ENCODE measurements around the gene TNFSF13. TPM values are rescaled to one million over a fixed set of nuclear protein-coding genes. Genes with fewer than 3 reads are reported as not detected.

Gene TNFSF13
- polyA plus RNA-seq, 1 donor from 2014 or later = 0.15 TPM

DNA sequence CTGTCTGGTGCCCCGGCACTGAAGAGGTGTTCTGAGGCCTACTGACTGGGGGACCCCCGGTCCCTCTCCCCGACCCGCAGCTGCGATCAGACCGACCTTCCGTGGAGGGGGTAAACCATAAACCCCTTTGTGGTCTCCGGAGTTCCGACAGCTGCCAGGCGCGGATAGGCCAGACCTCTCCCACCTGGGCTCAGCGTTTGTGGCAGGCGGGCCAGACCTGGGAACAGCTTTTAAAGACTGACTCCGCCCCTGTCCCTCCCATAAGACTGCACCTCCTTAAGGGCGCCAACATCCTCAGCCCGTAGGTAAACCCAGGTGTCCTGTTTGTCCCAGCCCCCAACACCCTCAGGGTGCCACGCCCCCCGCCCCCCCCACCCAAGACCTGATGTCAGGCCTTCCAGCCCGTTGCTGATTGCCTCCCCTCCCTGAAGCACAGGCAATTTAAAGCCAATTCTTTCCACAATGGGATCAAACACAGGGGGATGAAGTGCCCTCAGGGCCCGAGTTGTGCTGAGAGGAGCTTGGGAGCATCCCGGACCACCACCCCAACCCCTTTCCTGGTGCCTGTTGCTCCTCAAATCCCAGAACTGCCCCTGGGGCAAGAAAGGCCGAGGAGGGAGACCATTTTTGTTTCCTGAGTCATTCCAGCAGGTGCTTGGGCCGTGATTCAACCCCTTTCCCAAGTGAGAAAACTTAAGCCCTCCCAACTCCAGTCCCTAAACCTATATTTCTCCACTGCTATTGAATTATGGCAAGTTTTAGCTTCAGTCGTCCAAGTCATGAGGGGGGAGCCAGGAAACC is 31.5 kb downstream of the TNFSF13 start, which contains the start of gene SOX15:
Gene SOX15 (minus strand): TSS at position 204 of the 801 bp plus-strand sequence. CDS start 418 bp downstream, outside the sequence.
- no peak for TF ChIP-seq POLR2AphosphoS5 (IDR thresholded peaks at IDR 0.05)
- no peak for TF ChIP-seq MXI1 (conservative IDR thresholded peaks at IDR 0.05; ENCODE audit: poor library complexity, severe bottlenecking)
- TF ChIP-seq RAD21 (conservative IDR thresholded peaks at IDR 0.05) = no peak
- TF ChIP-seq, protein P1, sequence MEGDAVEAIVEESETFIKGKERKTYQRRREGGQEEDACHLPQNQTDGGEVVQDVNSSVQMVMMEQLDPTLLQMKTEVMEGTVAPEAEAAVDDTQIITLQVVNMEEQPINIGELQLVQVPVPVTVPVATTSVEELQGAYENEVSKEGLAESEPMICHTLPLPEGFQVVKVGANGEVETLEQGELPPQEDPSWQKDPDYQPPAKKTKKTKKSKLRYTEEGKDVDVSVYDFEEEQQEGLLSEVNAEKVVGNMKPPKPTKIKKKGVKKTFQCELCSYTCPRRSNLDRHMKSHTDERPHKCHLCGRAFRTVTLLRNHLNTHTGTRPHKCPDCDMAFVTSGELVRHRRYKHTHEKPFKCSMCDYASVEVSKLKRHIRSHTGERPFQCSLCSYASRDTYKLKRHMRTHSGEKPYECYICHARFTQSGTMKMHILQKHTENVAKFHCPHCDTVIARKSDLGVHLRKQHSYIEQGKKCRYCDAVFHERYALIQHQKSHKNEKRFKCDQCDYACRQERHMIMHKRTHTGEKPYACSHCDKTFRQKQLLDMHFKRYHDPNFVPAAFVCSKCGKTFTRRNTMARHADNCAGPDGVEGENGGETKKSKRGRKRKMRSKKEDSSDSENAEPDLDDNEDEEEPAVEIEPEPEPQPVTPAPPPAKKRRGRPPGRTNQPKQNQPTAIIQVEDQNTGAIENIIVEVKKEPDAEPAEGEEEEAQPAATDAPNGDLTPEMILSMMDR (IDR thresholded peaks at IDR 0.05; ENCODE audit: poor library complexity, severe bottlenecking) = no peak
- no peak for TF ChIP-seq EZH2 (IDR thresholded peaks at IDR 0.05; ENCODE audit: borderline replicate concordance, insufficient read depth, low read length, poor library complexity, severe bottlenecking)
- no peak for TF ChIP-seq REST (IDR thresholded peaks at IDR 0.05; ENCODE audit: borderline replicate concordance)
- no peak for TF ChIP-seq EP300 (conservative IDR thresholded peaks at IDR 0.05; ENCODE audit: poor library complexity, severe bottlenecking)
- TF ChIP-seq SMC3 (conservative IDR thresholded peaks at IDR 0.05; ENCODE audit: poor library complexity) = no peak
- TF ChIP-seq TAF1 (IDR thresholded peaks at IDR 0.05; ENCODE audit: low read depth) = no peak
- Histone ChIP-seq H2AFZ (ENCODE audit: low read depth, low read length) (no peak within 1 kb of the TSS), H3K4me2 (ENCODE audit: low read length) (no peak within 1 kb of the TSS), H3K36me3 (ENCODE audit: insufficient read depth, low read length) (peaks cover 7% of the 10 kb centered on the region), H3K4me3 (ENCODE audit: low read length) (peak within 1 kb of the TSS; percentile 38), H3K79me2 (replicated peaks; ENCODE audit: insufficient read depth, low read length) (no peaks in the 10 kb centered on the region), H3K27me3 (ENCODE audit: insufficient read depth, low read depth, low read length) (no peaks in the 10 kb centered on the region), H4K20me1 (ENCODE audit: insufficient read depth) (no peaks in the 10 kb centered on the region), H3K27ac (ENCODE audit: low read length) (no peak within 1 kb of the TSS), H3K9me2 (ENCODE audit: insufficient read depth, low read length) (no peaks in the 10 kb centered on the region), H3K9ac (ENCODE audit: low read length) (no peak within 1 kb of the TSS), H3K9me3 (ENCODE audit: low read length) (no peaks in the 10 kb centered on the region), H3F3A (ENCODE audit: insufficient read depth, low read length, poor library complexity, severe bottlenecking) (no peaks in the 10 kb centered on the region)

DNA sequence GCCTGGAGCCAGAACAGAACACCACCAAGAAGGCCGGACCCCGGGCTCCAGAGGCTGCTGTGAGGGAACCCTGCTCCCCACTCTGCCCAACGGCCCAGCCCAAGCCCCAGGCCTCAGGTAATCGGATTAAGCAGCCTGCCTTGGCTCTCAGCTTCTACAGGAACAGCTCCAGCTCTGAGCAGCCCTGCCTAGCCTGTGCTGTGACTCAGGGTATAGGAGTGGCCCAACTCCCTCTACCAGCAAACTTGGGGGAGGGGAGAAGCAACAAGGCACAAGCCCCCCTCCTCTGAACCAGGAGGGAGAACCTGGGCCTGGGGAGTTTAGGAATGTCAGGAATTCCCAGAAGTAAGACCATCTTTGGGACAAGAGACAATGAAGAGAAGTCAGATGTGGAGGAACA is 32.2 kb downstream of the TNFSF13 start:
- Histone ChIP-seq H3K9me2 (ENCODE audit: insufficient read depth, low read length) (no peaks in the 10 kb centered on the region), H3K4me3 (ENCODE audit: low read length) (no peak overlapping the region), H3K27ac (ENCODE audit: low read length) (no peak overlapping the region), H4K20me1 (ENCODE audit: insufficient read depth) (no peaks in the 10 kb centered on the region), H3K9me3 (ENCODE audit: low read length) (no peaks in the 10 kb centered on the region), H3K27me3 (ENCODE audit: insufficient read depth, low read depth, low read length) (no peaks in the 10 kb centered on the region), H3F3A (ENCODE audit: insufficient read depth, low read length, poor library complexity, severe bottlenecking) (no peaks in the 10 kb centered on the region), H3K9ac (ENCODE audit: low read length) (no peak overlapping the region), H3K36me3 (ENCODE audit: insufficient read depth, low read length) (peaks cover 7% of the 10 kb centered on the region), H3K4me2 (ENCODE audit: low read length) (no peak overlapping the region), H2AFZ (ENCODE audit: low read depth, low read length) (no peak overlapping the region), H3K79me2 (replicated peaks; ENCODE audit: insufficient read depth, low read length) (no peaks in the 10 kb centered on the region)
- TF ChIP-seq EP300 (conservative IDR thresholded peaks at IDR 0.05; ENCODE audit: poor library complexity, severe bottlenecking) (no peak), MXI1 (conservative IDR thresholded peaks at IDR 0.05; ENCODE audit: poor library complexity, severe bottlenecking) (no peak), RAD21 (conservative IDR thresholded peaks at IDR 0.05) (no peak), SMC3 (conservative IDR thresholded peaks at IDR 0.05; ENCODE audit: poor library complexity) (no peak), TAF1 (IDR thresholded peaks at IDR 0.05; ENCODE audit: low read depth) (no peak), REST (IDR thresholded peaks at IDR 0.05; ENCODE audit: borderline replicate concordance) (no peak), EZH2 (IDR thresholded peaks at IDR 0.05; ENCODE audit: borderline replicate concordance, insufficient read depth, low read length, poor library complexity, severe bottlenecking) (no peak), POLR2AphosphoS5 (IDR thresholded peaks at IDR 0.05) (no peak)
- TF ChIP-seq, protein P1 (IDR thresholded peaks at IDR 0.05; ENCODE audit: poor library complexity, severe bottlenecking) = no peak
